Choroid plexus epithelial cell (primary cell): Measurements from ENCODE around the gene IRF2BPL.
A peak's percentile ranks its signal among the peaks of the same experiment; 100 is the strongest.

Experiments used
- DNase-seq: peaks from one replicate; pipeline ENCODE4 v3.0.0-alpha.2; 2010; ENCODE audit warnings: low read depth
- H3K4me3 ChIP-seq: 2 replicates; pipeline ENCODE4 v1.5.1; 2011; ENCODE audit warnings: low read depth, mild to moderate bottlenecking, control low read depth, low read length, moderate library complexity
- CTCF ChIP-seq: conservative IDR thresholded peaks from 2 replicates; pipeline ENCODE4 v1.5.1; 2011; ENCODE audit warnings: low read depth, mild to moderate bottlenecking, control low read depth, inconsistent platforms, low read length, moderate library complexity

IRF2BPL gene

GRCh38 chr14:77014734-77015133, 13.8 kb downstream of the IRF2BPL start:
- TF ChIP-seq CTCF: no peak
- no peak for DNase-seq
- H3K4me3 ChIP-seq: no peak overlapping the region

- TF ChIP-seq CTCF: no peak
- DNase-seq: peak; percentile 73
- no peak overlapping the region for H3K4me3 ChIP-seq
These were observed 14.4 kb downstream of the IRF2BPL start for GRCh38 chr14:77014004-77014604.

DNA sequence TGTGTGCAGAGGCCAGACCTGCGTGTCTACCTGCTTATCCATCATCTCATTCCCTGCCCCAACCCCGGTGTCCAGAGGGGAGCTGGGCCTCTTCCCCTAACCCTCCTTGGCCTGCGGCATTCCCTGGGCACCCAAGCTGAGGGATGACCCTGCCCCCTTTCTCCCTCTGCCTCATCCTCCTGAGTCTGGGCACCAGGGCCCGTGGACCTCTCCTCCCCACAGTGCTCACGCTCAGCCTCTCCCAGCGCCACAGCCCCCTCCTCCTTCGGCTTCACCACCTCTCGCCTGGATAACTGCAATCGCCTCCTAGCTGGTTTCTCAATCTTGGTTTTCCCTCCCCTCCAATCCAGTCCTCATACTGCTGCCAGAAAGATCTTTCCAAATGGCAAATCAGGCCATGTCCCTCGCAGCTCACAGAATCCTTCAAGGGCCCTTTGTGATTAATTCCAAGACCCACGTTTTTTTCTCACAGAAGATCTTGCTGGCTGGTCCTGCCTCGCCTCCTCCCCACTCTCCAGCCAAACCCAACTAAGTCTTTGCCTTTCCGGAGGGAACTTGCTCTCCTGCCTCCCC, 16.2 kb downstream of the IRF2BPL start:
- DNase-seq: no peak
- no peak for TF ChIP-seq CTCF
- H3K4me3 ChIP-seq: no peak overlapping the region

DNA sequence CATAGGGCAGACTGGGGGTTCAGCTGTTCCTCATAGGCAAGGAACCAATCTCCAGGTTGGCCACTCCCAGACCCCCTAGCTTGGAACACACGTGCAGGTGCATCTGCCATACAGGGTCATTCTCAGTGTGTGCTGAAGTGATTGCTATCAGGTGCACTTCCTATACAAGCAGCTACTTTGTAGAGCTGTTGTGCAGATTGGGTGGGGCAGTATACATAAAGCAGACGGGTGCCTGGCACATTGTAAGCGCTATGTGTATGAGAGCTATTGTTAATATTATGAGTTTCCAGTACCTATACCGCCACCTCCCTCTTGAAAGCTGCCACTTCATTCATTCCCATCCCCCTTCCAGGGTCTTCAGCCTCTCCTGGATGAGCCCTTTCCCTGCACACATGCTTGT, 17.3 kb downstream of the IRF2BPL start:
- H3K4me3 ChIP-seq: no peak overlapping the region
- TF ChIP-seq CTCF: no peak
- DNase-seq: no peak

DNA sequence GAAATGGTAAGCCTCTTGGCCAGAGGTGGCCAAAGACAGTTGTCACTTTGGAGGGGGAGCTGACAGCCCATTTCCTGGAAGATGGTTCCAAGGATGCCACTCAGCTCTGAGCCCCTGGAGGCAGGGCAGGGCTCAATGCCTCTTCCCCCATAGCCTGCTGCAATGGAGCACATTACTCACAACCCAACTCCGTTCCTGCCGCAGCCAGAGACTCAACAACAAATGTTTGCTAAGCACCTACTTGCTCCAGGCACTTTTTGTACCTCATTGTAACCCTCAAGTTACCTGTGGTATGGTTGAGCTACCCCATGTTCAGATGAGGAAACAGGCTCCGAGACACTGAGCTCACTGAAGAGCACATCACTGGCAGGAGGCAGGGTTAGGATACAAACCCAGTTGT, 19.5 kb downstream of the IRF2BPL start:
- DNase-seq: no peak
- TF ChIP-seq CTCF: no peak
- H3K4me3 ChIP-seq: no peak overlapping the region

DNA sequence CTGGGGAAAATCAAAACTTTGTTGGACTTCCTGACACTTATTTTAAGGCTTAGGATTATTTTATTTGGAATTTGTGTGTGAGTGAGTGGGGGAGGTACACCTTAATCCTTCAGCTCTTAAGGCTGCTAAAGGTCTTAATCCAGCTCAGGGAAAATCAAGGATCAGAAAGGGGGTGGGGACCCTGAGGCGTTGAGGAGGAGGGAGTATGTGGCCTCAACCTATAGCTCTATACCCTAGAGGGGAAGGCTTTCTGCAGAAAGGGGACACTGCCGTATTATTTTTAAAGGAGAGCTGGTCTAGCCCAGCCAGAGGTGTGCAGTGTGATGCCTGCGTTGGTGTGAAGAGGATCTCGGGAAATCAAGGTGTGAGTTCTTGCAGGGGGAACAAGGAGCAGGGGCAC, 20.0 kb downstream of the IRF2BPL start:
- no peak for TF ChIP-seq CTCF
- no peak overlapping the region for H3K4me3 ChIP-seq
- DNase-seq: no peak

- TF ChIP-seq CTCF: no peak
- no peak for DNase-seq
- H3K4me3 ChIP-seq: no peak overlapping the region
These were observed 20.5 kb downstream of the IRF2BPL start for GRCh38 chr14:77007975-77008421.
